NCI-H226 (cell line): ENCODE results near the gene OR2V1.
"Not testable (repeated sequence)": the region's sequence is repeated elsewhere in the genome, so short reads cannot be mapped to it uniquely, and the experiment has no call there.

Experiments
- DNase-seq: peaks from one replicate; pipeline ENCODE4 v3.0.0-alpha.2; 2015

OR2V1 gene

GRCh38 chr5:181159286-181160151 lies 28.6 kb upstream of the OR2V1 start:
- peak; percentile 61 for DNase-seq

GRCh38 chr5:181158869-181159268 lies 27.9 kb upstream of the OR2V1 start:
- DNase-seq, result no peak

- no peak for DNase-seq
These were observed 25.8 kb upstream of the OR2V1 start for GRCh38 chr5:181156758-181157157.

GRCh38 chr5:181153814-181154213 lies 22.8 kb upstream of the OR2V1 start:
- DNase-seq, result no peak

GRCh38 chr5:181152406-181152805 lies 21.4 kb upstream of the OR2V1 start:
- DNase-seq, result no peak

- no peak for DNase-seq
These were observed 20.2 kb upstream of the OR2V1 start for GRCh38 chr5:181151146-181151545.

- no peak for DNase-seq
These were observed 19.1 kb upstream of the OR2V1 start for GRCh38 chr5:181149806-181150733.

GRCh38 chr5:181149355-181149754 lies 18.4 kb upstream of the OR2V1 start:
- no peak for DNase-seq

GRCh38 chr5:181146927-181147636 lies 16.1 kb upstream of the OR2V1 start, which contains the start of gene OR2V2:
Gene OR2V2, plus strand, starts transcription at chr5:181147586. Its CDS starts 7,357 bp downstream, at chr5:181154943.
- not testable (repeated sequence) for DNase-seq

GRCh38 chr5:181145133-181145532 lies 14.2 kb upstream of the OR2V1 start:
- DNase-seq, result no peak

GRCh38 chr5:181142054-181142453 lies 11.1 kb upstream of the OR2V1 start:
- DNase-seq, result no peak

GRCh38 chr5:181140766-181141165 lies 9.8 kb upstream of the OR2V1 start:
- DNase-seq, result no peak

GRCh38 chr5:181138258-181138657 lies 7.3 kb upstream of the OR2V1 start:
- DNase-seq, result peak; percentile 37

GRCh38 chr5:181136361-181136955 lies 5.5 kb upstream of the OR2V1 start:
- DNase-seq, result no peak

GRCh38 chr5:181134259-181134658 lies 3.3 kb upstream of the OR2V1 start:
- DNase-seq, result no peak

- peak; percentile 52 for DNase-seq
These were observed 2.8 kb upstream of the OR2V1 start for GRCh38 chr5:181133610-181134231.

GRCh38 chr5:181133083-181133482 lies 2.1 kb upstream of the OR2V1 start:
- DNase-seq, result no peak

- no peak for DNase-seq
These were observed 545 bp upstream of the OR2V1 start for GRCh38 chr5:181131514-181131913.

GRCh38 chr5:181130081-181130480 lies 888 bp downstream of the OR2V1 start:
- DNase-seq, result not testable (repeated sequence)

GRCh38 chr5:181129601-181130000 lies 1.4 kb downstream of the OR2V1 start:
- DNase-seq, result no peak

- no peak for DNase-seq
These were observed 2.9 kb downstream of the OR2V1 start for GRCh38 chr5:181127907-181128626.
